Duodenal mucosa (tissue), 2 donors: Measurements from ENCODE around the gene SARS2.
A peak's percentile ranks its signal among the peaks of the same experiment; 100 is the strongest.

ENCODE experiments used
- H3K27ac ChIP-seq: one replicate; pipeline ENCODE4 v1.7.0; 2013; ENCODE audit warnings: low read depth, low read length
- H3K27me3 ChIP-seq, 2 donors: one replicate each; pipeline ENCODE4 v1.7.0; 2013; ENCODE audit warnings: low read length in 2 of 2, control low read depth in 1 of 2; ENCODE audit not compliant: insufficient read depth in 2 of 2, control insufficient read depth in 1 of 2
- H3K36me3 ChIP-seq, 2 donors: one replicate each; pipeline ENCODE4 v1.7.0; 2013; ENCODE audit warnings: low read length in 2 of 2, control low read depth in 1 of 2; ENCODE audit not compliant: insufficient read depth in 2 of 2, control insufficient read depth in 1 of 2
- H3K4me1 ChIP-seq, 2 donors: one replicate each; pipeline ENCODE4 v1.7.0; 2013; ENCODE audit warnings: low read length in 2 of 2, control low read depth in 1 of 2; ENCODE audit not compliant: insufficient read depth in 2 of 2, control insufficient read depth in 1 of 2
- H3K4me3 ChIP-seq, 2 donors: one replicate each; pipeline ENCODE4 v1.7.0; 2013; ENCODE audit warnings: low read length in 2 of 2, low read depth in 1 of 2
- H3K9ac ChIP-seq, 2 donors: one replicate each; pipeline ENCODE4 v1.7.0; 2013; ENCODE audit warnings: low read length in 2 of 2, low read depth in 1 of 2
- H3K9me3 ChIP-seq, 2 donors: one replicate each; pipeline ENCODE4 v1.7.0; 2013; ENCODE audit warnings: low read length in 2 of 2, control low read depth in 1 of 2; ENCODE audit not compliant: control insufficient read depth in 1 of 2

Gene SARS2

GRCh38 chr19:38905620-38906019 is 24.9 kb downstream of the SARS2 start:
- H3K27me3 ChIP-seq = no peaks in the 10 kb centered on the region
- no peak overlapping the region for H3K27ac ChIP-seq
- H3K4me1 ChIP-seq = peaks cover 4% of the 10 kb centered on the region in 2 donors
- no peak overlapping the region for H3K4me3 ChIP-seq
- peaks cover 2 to 39% of the 10 kb centered on the region in 2 donors for H3K36me3 ChIP-seq
- no peaks in the 10 kb centered on the region for H3K9me3 ChIP-seq
- no peak overlapping the region for H3K9ac ChIP-seq

DNA sequence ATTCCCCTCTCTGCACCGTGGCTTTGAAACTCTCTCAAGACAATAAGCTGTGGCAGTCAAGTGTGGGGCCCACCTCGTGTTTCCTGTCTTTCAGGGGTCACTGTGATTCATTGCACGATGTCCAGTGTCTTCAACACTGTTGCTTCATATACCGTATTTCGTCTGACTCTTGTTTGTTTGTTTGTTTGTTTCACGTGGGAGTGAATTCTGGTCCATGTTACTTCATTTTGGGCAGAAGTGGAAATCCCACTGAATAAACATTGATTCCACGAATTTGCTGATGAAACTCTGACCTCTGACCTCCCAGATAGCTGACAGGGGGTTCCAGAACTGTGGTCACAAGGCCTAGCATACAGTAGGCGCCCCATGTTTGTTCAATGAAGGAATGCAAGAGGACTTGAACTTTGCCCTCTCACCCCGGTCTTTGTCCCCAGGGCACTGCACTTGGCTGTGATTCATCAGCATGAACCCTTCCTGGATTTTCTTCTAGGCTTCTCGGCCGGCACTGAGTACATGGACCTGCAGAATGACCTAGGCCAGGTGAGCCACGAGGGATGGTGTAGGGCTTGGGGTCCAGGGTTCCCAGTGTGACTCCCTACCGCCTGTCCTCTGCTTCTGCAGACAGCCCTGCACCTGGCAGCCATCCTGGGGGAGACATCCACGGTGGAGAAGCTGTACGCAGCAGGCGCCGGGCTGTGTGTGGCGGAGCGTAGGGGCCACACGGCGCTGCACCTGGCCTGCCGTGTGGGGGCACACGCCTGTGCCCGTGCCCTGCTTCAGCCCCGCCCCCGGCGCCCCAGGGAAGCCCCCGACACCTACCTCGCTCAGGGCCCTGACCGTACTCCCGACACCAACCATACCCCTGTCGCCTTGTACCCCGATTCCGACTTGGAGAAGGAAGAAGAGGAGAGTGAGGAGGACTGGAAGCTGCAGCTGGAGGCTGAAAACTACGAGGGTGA is 25.7 kb downstream of the SARS2 start:
- Histone ChIP-seq H3K4me3 (no peak overlapping the region), H3K4me1 (peaks cover 6 to 8% of the 10 kb centered on the region in 2 donors), H3K27me3 (no peaks in the 10 kb centered on the region), H3K27ac (no peak overlapping the region), H3K9ac (no peak overlapping the region), H3K9me3 (no peaks in the 10 kb centered on the region), H3K36me3 (peaks cover 2 to 39% of the 10 kb centered on the region in 2 donors)

DNA sequence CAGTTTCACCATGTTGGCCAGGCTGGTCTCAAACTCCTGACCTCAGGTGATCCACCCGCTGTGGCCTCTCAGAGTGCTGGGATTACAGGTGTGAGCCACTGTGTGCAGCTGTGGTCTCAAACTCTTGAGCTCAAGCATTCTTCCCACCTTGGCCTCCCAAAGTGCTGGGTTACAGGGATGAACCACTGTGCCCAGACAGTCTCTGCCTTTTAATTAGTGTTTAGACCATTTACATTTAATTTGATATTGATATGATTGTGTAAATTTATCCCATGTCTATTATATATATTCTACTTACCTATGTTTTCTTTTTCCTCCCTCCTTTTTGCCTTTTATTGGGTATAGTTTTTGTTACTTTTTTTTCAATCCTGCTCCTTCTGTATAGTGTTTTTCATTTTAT is 28.9 kb downstream of the SARS2 start:
- H3K9me3 ChIP-seq = no peaks in the 10 kb centered on the region
- peaks cover 18 to 19% of the 10 kb centered on the region in 2 donors for H3K4me1 ChIP-seq
- no peaks in the 10 kb centered on the region for H3K27me3 ChIP-seq
- H3K27ac ChIP-seq = no peak overlapping the region
- no peak overlapping the region for H3K9ac ChIP-seq
- H3K36me3 ChIP-seq = peaks cover 0 to 19% of the 10 kb centered on the region in 2 donors
- H3K4me3 ChIP-seq = no peak overlapping the region

DNA sequence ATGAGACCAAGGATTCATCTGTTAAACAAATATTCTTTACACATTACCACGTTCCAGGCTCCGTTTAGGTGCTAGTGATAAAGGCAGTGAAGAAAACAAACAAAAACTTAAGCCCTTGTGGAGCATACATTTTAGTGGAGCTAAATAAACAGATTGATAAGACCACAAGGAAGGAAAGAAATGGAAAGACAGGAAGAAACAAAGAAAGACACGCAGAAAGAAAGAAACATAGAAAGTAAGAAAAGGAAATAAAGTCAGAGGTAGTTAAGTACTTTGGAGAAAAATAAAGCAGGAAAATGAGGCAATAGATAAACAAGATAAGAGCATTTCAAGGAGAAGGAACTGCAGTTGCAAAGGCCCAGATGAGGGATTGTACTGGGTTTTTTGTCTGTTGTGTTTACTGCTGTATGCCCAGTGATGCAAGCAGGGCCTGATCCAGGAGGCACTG is 29.8 kb downstream of the SARS2 start:
- Histone ChIP-seq H3K27ac (no peak overlapping the region), H3K36me3 (peaks cover 0 to 16% of the 10 kb centered on the region in 2 donors), H3K9me3 (no peaks in the 10 kb centered on the region), H3K9ac (peak overlapping the region; percentile 56 to 73), H3K4me3 (peak overlapping the region; percentile 71 to 89), H3K27me3 (no peaks in the 10 kb centered on the region), H3K4me1 (peaks cover 18 to 19% of the 10 kb centered on the region in 2 donors)

DNA sequence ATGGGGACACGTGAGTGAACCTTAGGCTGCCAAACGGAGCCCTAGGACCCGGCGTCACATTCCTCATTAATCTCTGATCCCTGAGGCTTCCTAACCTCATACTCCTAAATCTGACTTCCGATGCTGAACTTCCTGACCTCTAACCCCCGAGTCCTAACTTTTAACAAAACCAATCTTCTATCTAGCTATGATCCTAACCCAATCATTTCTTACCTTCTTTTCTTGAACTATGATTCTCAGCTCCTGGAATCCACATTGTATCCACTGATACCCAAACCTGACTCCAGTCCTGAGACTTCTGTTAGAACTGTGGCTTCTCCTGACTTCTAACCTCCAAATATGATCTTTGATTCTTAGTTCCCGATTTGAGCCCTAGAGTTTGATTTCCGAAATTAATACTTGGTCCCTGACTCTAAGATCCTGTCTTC is 30.3 kb downstream of the SARS2 start:
- Histone ChIP-seq H3K4me1 (peaks cover 18 to 19% of the 10 kb centered on the region in 2 donors), H3K9ac (peak overlapping the region; percentile 56 to 73), H3K27me3 (no peaks in the 10 kb centered on the region), H3K27ac (peak overlapping the region; percentile 71), H3K9me3 (no peaks in the 10 kb centered on the region), H3K36me3 (peaks cover 0 to 12% of the 10 kb centered on the region in 2 donors), H3K4me3 (peak overlapping the region; percentile 71 to 89)

DNA sequence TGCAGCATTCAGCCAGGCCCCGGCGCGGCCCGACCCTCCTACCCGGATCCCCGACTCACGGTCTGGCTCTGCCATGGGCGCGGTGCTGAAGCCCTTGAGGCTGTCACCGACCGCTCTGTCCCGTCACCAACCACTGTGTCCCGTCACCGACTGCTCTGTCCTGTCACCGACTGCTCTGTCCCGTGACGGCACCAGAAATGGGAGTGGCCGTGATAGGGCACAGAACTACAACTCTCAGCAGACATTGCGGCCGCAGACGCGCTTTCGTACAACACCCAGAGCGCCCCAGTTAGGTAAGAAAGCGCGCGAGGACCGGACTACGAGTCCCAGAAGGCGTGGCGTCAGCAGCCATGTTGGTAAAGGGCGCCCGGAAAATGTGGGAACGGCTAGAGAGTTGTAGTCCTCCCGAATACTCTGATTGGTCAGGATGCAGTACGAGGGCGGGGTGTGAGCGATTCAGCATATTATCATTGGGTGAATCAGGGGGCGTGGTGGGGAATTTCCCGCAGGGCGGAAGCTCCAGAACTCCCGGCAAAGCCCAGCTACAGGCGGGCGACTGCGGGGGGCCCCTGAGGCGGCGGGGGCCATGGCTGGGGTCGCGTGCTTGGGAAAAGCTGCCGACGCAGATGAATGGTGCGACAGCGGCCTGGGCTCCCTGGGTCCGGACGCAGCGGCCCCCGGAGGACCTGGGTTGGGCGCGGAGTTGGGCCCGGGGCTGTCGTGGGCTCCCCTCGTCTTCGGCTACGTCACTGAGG is 30.9 kb downstream of the SARS2 start, which contains the start of the genes NFKBIB and SIRT2:
Gene NFKBIB, plus strand, starts transcription at position 523 of the 755 bp plus-strand sequence. Its CDS starts 64 bp downstream, at position 587.
Gene SIRT2, minus strand, starts transcription at position 172 of the 755 bp plus-strand sequence. Its CDS starts 97 bp downstream, at position 75.
- Histone ChIP-seq H3K9ac (peak within 1 kb of the TSS; percentile 95), H3K27me3 (no peaks in the 10 kb centered on the region), H3K36me3 (peaks cover 0 to 8% of the 10 kb centered on the region in 2 donors), H3K4me3 (peak within 1 kb of the TSS; percentile 94 to 95), H3K27ac (peak within 1 kb of the TSS; percentile 74), H3K9me3 (no peaks in the 10 kb centered on the region), H3K4me1 (peaks cover 18 to 19% of the 10 kb centered on the region in 2 donors)

GRCh38 chr19:38898788-38899446 is 31.6 kb downstream of the SARS2 start:
- Histone ChIP-seq H3K9me3 (no peaks in the 10 kb centered on the region), H3K9ac (peak overlapping the region; percentile 95), H3K4me1 (peaks cover 18 to 19% of the 10 kb centered on the region in 2 donors), H3K27me3 (no peaks in the 10 kb centered on the region), H3K27ac (peak overlapping the region; percentile 74), H3K4me3 (peak overlapping the region; percentile 94 to 95), H3K36me3 (peaks cover 0 to 4% of the 10 kb centered on the region in 2 donors)

DNA sequence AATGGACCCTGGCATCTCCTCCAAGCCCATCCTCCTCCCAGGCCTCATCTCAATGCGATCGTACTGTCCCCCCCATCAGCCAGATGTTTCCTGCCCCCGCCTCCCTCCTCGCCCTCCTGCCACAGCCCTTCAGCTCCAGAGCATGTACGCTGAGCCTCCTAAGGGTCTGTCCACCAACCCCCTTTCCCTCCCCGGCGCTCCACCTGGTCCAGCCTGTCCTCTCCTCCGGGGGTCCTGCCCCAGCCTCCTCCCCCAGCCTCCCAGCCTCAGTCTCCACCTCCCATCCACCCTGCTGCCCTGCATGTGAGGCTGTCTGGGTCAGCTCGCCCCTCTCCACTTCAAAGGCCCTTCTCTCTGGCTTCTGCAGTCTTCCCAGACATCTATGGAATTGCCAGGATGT is 35.6 kb downstream of the SARS2 start:
- H3K4me1 ChIP-seq = peaks cover 11 to 12% of the 10 kb centered on the region in 2 donors
- H3K9me3 ChIP-seq = no peaks in the 10 kb centered on the region

GRCh38 chr19:38893341-38893771 is 37.2 kb downstream of the SARS2 start:
- Histone ChIP-seq H3K4me1 (peaks cover 4 to 6% of the 10 kb centered on the region in 2 donors), H3K27me3 (no peaks in the 10 kb centered on the region), H3K27ac (no peak overlapping the region), H3K36me3 (peaks cover 12 to 26% of the 10 kb centered on the region in 2 donors), H3K4me3 (no peak overlapping the region), H3K9ac (no peak overlapping the region), H3K9me3 (no peaks in the 10 kb centered on the region)

More for the DNA sequence above, 35.6 kb downstream of the SARS2 start:
- Histone ChIP-seq H3K27ac (no peak overlapping the region), H3K36me3 (peaks cover 0 to 10% of the 10 kb centered on the region in 2 donors), H3K4me3 (no peak overlapping the region), H3K27me3 (no peaks in the 10 kb centered on the region), H3K9ac (no peak overlapping the region)
